ACC112 (cell line): Measurements from ENCODE around the gene PLCL1.

Experiments used
- H2AFZ ChIP-seq: fragments of 200-600 bp; sonication (generic); one replicate; pipeline ENCODE4 v1.6.0; 2017; ENCODE audit warnings: antibody characterized with exemption, low read length; ENCODE audit not compliant: unreplicated experiment
- H3K27ac ChIP-seq: fragments of 200-600 bp; sonication (generic); 2 replicates; pipeline ENCODE4 v1.5.1; 2014; ENCODE audit warnings: low read depth, mild to moderate bottlenecking, antibody characterized with exemption, low read length, moderate library complexity
- H3K27me3 ChIP-seq: fragments of 200-600 bp; sonication (generic); 2 replicates; pipeline ENCODE4 v1.6.1; 2014; ENCODE audit warnings: mild to moderate bottlenecking, antibody characterized with exemption, low read length, moderate library complexity, mixed read lengths; ENCODE audit not compliant: insufficient read depth
- H3K36me3 ChIP-seq: fragments of 200-600 bp; sonication (generic); 2 replicates; pipeline ENCODE4 v1.6.1; 2016; ENCODE audit warnings: mild to moderate bottlenecking, antibody characterized with exemption, low read length, moderate library complexity, mixed read lengths; ENCODE audit not compliant: insufficient read depth
- H3K4me1 ChIP-seq: fragments of 200-600 bp; sonication (generic); one replicate; pipeline ENCODE4 v1.6.1; 2016; ENCODE audit warnings: low read length, mixed read lengths; ENCODE audit not compliant: insufficient read depth, unreplicated experiment, control insufficient read depth
- H3K4me3 ChIP-seq: fragments of 200-600 bp; sonication (generic); 2 replicates; pipeline ENCODE4 v1.5.1; 2014; ENCODE audit warnings: mild to moderate bottlenecking, low read depth, low read length
- H3K79me2 ChIP-seq: fragments of 200-600 bp; sonication (generic); one replicate; pipeline ENCODE4 v1.6.0; 2016; ENCODE audit warnings: low read length; ENCODE audit not compliant: control insufficient read depth, unreplicated experiment, insufficient read depth

Gene PLCL1

DNA sequence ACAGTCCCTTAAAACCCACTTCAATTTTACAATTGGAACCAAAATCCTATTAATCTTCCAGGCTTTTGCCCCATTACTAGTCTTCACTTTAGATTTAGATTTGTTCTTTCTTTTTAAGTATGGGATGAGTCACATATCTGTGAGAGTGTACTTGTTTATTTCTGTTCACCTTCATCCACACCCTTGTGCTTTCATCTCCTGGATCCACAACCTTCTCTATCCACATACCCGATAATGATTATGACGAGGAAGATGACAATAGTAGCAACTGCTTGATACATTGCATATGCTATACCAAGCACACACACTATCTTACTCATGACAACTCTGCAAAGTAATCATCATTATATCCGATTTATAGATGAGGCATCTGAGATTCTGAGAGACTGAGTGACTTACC is 297.3 kb downstream of the PLCL1 start:
- Histone ChIP-seq H3K27me3 (no peaks in the 10 kb centered on the region), H3K4me1 (peaks cover 8% of the 10 kb centered on the region), H2AFZ (no peak overlapping the region), H3K79me2 (no peaks in the 10 kb centered on the region), H3K4me3 (no peak overlapping the region), H3K36me3 (no peaks in the 10 kb centered on the region), H3K27ac (no peak overlapping the region)

DNA sequence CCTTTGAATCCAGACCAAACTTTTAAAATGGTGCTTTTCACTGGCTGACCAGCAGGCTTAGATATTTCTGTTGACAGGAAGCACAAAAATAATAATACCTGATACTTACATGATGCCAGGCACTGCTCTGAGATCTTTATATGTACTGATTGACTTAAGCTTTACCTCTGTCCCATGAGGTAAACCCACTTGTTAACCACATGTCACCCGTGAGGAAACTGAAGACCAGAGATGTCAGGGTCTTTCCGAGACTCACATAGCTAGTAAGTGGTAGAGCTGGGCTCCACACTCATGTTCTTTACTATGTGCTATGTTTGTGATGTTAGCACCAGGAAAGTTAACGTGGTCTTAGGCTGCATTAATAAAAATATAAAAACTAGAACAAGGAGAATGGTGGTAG is 297.7 kb downstream of the PLCL1 start:
- Histone ChIP-seq H3K4me1 (peaks cover 8% of the 10 kb centered on the region), H3K27me3 (no peaks in the 10 kb centered on the region), H3K79me2 (no peaks in the 10 kb centered on the region), H3K36me3 (no peaks in the 10 kb centered on the region), H3K4me3 (no peak overlapping the region), H2AFZ (no peak overlapping the region), H3K27ac (no peak overlapping the region)

DNA sequence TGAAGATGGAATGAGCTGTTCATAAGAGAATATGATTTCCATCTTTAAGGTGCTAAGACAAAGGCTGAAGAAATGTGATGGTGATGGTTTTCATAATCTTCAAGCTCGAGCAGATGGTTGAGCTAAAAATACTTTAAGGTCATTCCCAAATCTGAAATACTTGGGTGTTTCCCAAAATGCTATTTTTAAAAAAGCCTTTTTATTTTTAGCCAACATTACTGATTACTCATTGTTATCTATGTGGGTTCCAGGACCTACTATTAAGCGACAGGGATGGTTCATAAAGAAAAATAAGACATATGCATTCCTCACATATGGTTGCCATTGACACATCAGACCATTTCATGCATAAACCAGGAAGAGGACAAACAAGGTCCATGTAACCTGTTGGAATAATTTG is 298.5 kb downstream of the PLCL1 start:
- no peak overlapping the region for H3K4me3 ChIP-seq
- no peaks in the 10 kb centered on the region for H3K36me3 ChIP-seq
- no peaks in the 10 kb centered on the region for H3K27me3 ChIP-seq
- no peak overlapping the region for H3K27ac ChIP-seq
- H3K4me1 ChIP-seq: peaks cover 8% of the 10 kb centered on the region
- H3K79me2 ChIP-seq: no peaks in the 10 kb centered on the region
- no peak overlapping the region for H2AFZ ChIP-seq

DNA sequence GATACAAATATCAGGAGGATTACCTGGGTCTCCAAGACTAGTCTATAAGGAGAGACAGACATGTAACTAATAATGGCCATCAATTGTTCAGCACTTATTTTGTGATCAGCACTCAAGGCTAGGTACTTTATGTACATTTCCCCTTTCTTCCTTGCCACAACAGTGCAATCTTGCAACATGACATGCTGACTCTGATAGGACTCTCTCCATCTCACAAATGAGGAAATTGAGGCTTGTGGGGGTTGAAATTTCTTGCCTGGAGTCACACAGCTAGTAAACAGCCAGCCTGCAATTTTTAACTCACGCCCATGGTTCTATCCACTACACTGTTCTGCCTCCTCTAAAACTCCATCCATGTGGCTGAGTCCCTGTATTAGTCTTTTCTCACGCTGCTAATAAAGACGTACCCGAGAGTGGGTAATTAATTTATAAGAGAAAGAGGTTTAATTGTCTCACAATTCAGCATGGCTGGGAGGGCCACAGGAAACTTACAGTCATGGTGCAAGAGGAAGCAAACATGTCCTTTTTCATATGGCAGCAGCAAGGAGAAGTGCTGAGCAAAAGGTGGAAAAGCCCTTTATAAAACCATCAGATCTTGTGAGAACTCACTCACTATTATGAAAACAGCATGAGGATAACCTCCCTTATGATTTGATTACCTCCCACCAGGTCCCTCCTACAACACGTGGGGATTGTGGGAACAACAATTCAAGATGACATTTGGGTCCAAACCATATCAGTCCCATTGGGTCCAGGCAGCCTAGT is 302.4 kb downstream of the PLCL1 start:
- Histone ChIP-seq H3K79me2 (no peaks in the 10 kb centered on the region), H3K27me3 (no peaks in the 10 kb centered on the region), H2AFZ (no peak overlapping the region), H3K4me1 (no peaks in the 10 kb centered on the region), H3K4me3 (no peak overlapping the region), H3K27ac (no peak overlapping the region), H3K36me3 (no peaks in the 10 kb centered on the region)

DNA sequence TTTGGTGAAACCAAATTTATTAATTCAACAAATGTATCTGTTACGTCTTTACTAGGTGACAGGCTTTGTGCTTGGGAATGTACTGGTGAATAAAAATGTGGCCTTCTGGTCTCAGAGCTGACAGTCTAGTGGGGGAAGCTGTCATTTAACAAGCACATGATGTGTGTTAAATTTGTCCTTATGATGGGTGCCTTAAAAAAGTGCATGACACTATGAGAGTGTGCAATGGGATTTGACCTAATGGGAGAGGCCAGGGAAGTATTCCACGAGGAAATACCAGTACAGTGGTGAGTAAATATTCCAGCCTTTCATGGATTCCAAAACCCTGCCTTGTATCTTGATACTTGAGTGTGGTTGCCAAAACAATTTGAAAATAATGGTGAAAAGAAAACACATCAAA is 308.9 kb downstream of the PLCL1 start:
- H2AFZ ChIP-seq: no peak overlapping the region
- H3K4me3 ChIP-seq: no peak overlapping the region
- no peaks in the 10 kb centered on the region for H3K79me2 ChIP-seq
- H3K27ac ChIP-seq: no peak overlapping the region
- peaks cover 18% of the 10 kb centered on the region for H3K4me1 ChIP-seq
- no peaks in the 10 kb centered on the region for H3K36me3 ChIP-seq
- H3K27me3 ChIP-seq: no peaks in the 10 kb centered on the region

DNA sequence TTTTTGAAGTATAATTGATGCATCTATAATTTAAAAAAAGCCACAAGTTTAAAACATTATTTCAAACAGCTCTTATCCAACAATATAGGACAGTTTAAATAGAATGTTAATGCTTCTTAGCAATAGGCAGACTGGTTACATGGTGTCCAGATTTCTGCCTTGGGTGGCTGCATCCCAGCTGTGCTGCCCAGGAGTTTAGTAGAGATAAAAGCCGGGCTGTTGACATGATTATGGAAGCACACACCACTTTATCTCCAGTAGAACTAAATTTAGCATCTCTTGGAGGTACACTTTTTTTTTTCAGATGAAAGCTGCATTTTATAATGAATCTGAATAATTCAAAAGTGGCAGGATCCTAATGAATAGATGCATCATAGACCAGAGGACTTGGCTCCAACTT is 309.7 kb downstream of the PLCL1 start:
- H3K27me3 ChIP-seq: no peaks in the 10 kb centered on the region
- H3K4me1 ChIP-seq: peaks cover 18% of the 10 kb centered on the region
- H3K27ac ChIP-seq: no peak overlapping the region
- no peaks in the 10 kb centered on the region for H3K36me3 ChIP-seq
- H2AFZ ChIP-seq: no peak overlapping the region
- H3K4me3 ChIP-seq: no peak overlapping the region
- H3K79me2 ChIP-seq: no peaks in the 10 kb centered on the region

DNA sequence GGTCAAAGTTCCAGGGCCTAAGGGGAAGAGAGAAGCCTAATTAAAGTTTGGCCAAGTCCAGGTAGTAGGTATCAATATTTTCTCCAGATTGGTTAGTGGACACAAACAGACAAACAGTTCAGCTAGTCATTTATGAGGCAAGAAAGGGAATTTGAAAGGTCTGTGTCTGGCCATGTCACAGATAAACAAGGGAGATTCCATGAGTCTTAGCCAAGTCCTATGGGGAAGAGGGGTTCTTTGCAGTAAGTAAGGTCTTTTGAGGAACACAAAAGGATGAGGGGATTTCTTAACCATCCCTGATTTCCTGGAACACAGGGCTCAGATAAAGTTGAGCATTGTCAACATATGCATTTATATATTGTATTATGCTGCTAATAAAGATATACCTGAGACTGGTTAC is 310.8 kb downstream of the PLCL1 start:
- Histone ChIP-seq H3K27ac (no peak overlapping the region), H3K4me1 (peaks cover 18% of the 10 kb centered on the region), H3K79me2 (no peaks in the 10 kb centered on the region), H3K4me3 (no peak overlapping the region), H3K27me3 (no peaks in the 10 kb centered on the region), H3K36me3 (no peaks in the 10 kb centered on the region), H2AFZ (no peak overlapping the region)

DNA sequence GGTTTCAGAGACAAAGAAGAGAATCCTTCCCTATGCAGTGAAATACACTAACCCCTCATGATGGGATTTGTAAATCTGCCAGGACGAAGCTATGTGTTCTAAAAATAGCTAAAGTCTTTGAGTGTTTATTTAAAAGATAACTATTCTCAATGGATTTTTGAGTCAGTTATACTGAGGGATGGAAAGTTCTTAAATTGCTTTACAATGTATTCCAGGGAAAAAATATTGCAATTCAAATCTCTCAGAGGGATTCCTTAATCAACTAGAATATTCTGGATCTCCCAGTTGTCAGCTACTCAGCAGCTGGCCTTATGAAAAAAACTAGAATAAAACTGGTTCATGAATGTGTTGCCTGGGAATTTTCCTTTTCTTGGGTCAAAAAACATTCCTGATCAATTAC is 312.4 kb downstream of the PLCL1 start:
- no peaks in the 10 kb centered on the region for H3K36me3 ChIP-seq
- H2AFZ ChIP-seq: no peak overlapping the region
- peaks cover 18% of the 10 kb centered on the region for H3K4me1 ChIP-seq
- no peak overlapping the region for H3K4me3 ChIP-seq
- no peaks in the 10 kb centered on the region for H3K79me2 ChIP-seq
- no peak overlapping the region for H3K27ac ChIP-seq
- no peaks in the 10 kb centered on the region for H3K27me3 ChIP-seq

DNA sequence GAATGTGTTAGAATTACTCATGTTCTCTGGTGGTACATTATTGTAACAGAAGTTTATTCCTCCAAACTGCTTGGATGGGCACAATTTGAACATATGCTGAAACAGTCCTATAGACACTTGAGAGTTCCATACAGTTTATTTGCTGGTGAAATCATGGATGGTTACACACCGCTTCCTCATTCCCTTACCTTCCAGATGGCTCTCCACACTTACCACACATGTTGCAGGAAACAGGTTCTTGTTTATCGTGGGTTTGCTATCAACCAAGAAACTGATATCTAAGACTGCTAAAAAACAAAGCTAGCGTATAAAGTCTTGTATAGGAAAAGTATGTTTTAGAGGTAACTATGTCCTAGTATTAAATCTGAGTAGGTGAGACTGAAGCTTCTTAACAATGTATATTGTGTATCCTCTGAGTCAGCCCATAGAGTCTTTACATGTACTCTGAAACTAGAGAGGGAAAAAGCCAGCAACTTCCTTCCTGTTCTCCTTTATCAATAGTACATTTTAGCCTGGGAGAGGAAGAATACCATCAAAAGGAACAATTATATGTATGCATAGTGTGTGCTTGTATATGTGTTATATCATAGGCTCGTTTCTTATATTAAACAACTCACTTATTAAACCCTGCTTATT is 313.1 kb downstream of the PLCL1 start:
- no peaks in the 10 kb centered on the region for H3K79me2 ChIP-seq
- no peak overlapping the region for H3K4me3 ChIP-seq

DNA sequence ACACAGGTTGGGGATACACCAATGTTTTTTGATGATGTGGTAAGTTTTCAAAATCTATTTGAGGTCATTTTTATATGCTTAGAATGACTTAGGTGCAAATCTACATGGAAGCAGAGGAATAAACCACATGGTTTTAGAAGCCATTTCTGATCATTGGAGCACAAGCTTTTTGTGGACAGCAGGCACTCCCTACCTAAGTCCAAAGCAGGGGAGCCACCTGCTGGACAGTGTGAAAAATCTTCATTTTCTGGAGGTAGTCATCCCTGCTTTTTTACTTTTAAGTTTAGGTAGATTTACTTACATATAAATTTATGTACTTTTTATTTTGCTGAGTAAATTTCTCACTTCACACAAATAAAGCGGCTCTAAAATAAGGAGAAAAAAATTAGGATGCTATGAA is 323.2 kb downstream of the PLCL1 start:
- H3K4me3 ChIP-seq: no peak overlapping the region
- H3K27me3 ChIP-seq: peaks cover 8% of the 10 kb centered on the region
- H3K36me3 ChIP-seq: no peaks in the 10 kb centered on the region
- no peaks in the 10 kb centered on the region for H3K4me1 ChIP-seq
- no peak overlapping the region for H3K27ac ChIP-seq
- no peak overlapping the region for H2AFZ ChIP-seq
- no peaks in the 10 kb centered on the region for H3K79me2 ChIP-seq

More for the DNA sequence above, 313.1 kb downstream of the PLCL1 start:
- peaks cover 13% of the 10 kb centered on the region for H3K4me1 ChIP-seq
- no peaks in the 10 kb centered on the region for H3K36me3 ChIP-seq
- no peak overlapping the region for H2AFZ ChIP-seq
- no peaks in the 10 kb centered on the region for H3K27me3 ChIP-seq
- H3K27ac ChIP-seq: no peak overlapping the region

DNA sequence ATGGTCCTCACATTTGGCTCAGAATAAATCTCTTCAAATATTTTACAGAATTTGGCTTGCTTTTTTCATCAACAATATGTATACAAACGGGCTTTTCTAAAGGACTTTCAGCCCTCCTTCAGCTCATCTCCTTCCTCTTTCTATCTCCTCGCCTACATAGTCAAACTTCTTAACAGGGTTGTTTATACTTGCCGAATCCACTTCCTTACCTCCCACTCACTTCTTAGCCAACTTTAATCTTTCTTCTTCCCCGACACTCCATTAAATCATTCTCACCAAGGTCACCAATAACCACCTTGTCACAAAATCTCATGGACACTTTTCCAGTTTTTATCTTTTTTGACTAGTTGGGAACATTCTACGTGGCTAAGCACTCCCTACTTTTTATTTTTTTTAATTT is 325.2 kb downstream of the PLCL1 start:
- Histone ChIP-seq H3K4me1 (no peaks in the 10 kb centered on the region), H3K4me3 (no peak overlapping the region), H3K79me2 (no peaks in the 10 kb centered on the region), H3K27ac (no peak overlapping the region), H3K36me3 (no peaks in the 10 kb centered on the region), H3K27me3 (peaks cover 8% of the 10 kb centered on the region), H2AFZ (no peak overlapping the region)
